Uterus (tissue), 4 donors: ENCODE results near the gene RNPEP. TPM values are rescaled to one million over a fixed set of nuclear protein-coding genes. Genes with fewer than 3 reads are reported as not detected.

Experiments used
- DNase-seq, 2 donors: peaks; one replicate each; pipeline ENCODE4 v3.0.0-alpha.2; 2019 to 2020
- H3K27ac ChIP-seq, 2 donors: fragments of 200-600 bp; sonication (generic); 1 replicate in 1 of 2; 2 replicates in 1 of 2; pipeline ENCODE4 v1.5.1; 2016 to 2018
- H3K27me3 ChIP-seq, 2 donors: fragments of 200-600 bp; sonication (generic); one replicate each; pipeline ENCODE4 v1.5.1; 2018 to 2019; ENCODE audit warnings: control low read depth in 1 of 2
- H3K36me3 ChIP-seq, 2 donors: fragments of 200-600 bp; sonication (generic); one replicate each; pipeline ENCODE4 v1.5.1; 2019; ENCODE audit warnings: control low read depth in 1 of 2
- H3K4me1 ChIP-seq, 2 donors: fragments of 200-600 bp; sonication (generic); one replicate each; pipeline ENCODE4 v1.5.1; 2018 to 2019; ENCODE audit warnings: control low read depth in 1 of 2
- H3K4me3 ChIP-seq, 2 donors: fragments of 200-600 bp; sonication (generic); 1 replicate in 1 of 2; 2 replicates in 1 of 2; pipeline ENCODE4 v1.5.1; 2018 to 2019; ENCODE audit warnings: mild to moderate bottlenecking in 1 of 2
- H3K9me3 ChIP-seq, 2 donors: fragments of 200-600 bp; sonication (generic); one replicate each; pipeline ENCODE4 v1.5.1; 2019; ENCODE audit warnings: control low read depth in 1 of 2
- POLR2A ChIP-seq, 2 donors: fragments of 450-650 bp; IDR thresholded peaks; one replicate each; pipeline ENCODE4 v1.6.1; 2016; ENCODE audit warnings: antibody characterized with exemption in 2 of 2, mild to moderate bottlenecking in 1 of 2, moderate library complexity in 1 of 2
- intact Hi-C: fragments of 100-400 bp; cut with DNase I; formaldehyde crosslinking; loops from one replicate; pipeline ENCODE4 v1.15.1; 2023; ENCODE audit warnings: low total_unique reads
- total RNA-seq, 4 donors: library from RNA; depleted of rRNA in 3 of 4; stranded (reverse); fragments of >200 nt in 3 of 4; gene quantifications; one replicate each; pipeline versions ENCODE4 v1.1.0 to v1.2.4, GENCODE V29; 2014 to 2023
- TF ChIP-seq, protein P1 (sequence below), 4 experiments: fragments of 200-600 bp in 2 of 4; fragments of 450-650 bp in 2 of 4; sonication (generic) in 2 of 4; IDR thresholded peaks; one replicate each; pipeline ENCODE4 v1.5.1; 2016 to 2019; ENCODE audit warnings: antibody characterized with exemption in 4 of 4, mild to moderate bottlenecking in 2 of 4, moderate library complexity in 1 of 4
- donor health status: DM: yes; HTN: yes; CAD: no.

RNPEP gene
- total RNA-seq, 4 donors from 2014 or later, result 17.9 to 64.8 (median 41.7) TPM

DNA sequence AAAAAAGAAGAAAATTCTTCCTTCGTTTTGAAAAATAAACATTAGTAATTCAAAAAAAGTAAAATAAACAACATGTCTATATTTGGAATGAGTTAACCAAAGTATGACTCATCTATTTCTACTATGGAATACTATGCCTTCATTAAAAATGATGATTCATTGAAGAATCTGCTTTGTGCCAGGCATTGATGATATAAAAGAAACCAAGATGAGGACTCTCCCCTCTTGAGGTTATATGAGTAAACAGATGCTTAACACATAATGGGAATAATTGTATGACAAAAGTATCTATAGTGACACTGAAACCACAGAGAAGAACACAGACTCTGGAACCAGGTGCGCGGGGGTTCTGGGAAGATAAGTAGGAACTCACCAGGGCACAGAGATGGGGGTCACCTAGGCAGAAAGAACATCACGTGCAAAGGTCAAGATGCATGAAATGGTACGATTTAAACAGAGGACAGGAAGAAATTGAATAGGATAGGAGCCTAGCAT lies 46.8 kb downstream of the RNPEP start:
- TF ChIP-seq POLR2A (IDR thresholded peaks at IDR 0.05), result no peak
- TF ChIP-seq, protein P1, sequence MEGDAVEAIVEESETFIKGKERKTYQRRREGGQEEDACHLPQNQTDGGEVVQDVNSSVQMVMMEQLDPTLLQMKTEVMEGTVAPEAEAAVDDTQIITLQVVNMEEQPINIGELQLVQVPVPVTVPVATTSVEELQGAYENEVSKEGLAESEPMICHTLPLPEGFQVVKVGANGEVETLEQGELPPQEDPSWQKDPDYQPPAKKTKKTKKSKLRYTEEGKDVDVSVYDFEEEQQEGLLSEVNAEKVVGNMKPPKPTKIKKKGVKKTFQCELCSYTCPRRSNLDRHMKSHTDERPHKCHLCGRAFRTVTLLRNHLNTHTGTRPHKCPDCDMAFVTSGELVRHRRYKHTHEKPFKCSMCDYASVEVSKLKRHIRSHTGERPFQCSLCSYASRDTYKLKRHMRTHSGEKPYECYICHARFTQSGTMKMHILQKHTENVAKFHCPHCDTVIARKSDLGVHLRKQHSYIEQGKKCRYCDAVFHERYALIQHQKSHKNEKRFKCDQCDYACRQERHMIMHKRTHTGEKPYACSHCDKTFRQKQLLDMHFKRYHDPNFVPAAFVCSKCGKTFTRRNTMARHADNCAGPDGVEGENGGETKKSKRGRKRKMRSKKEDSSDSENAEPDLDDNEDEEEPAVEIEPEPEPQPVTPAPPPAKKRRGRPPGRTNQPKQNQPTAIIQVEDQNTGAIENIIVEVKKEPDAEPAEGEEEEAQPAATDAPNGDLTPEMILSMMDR (IDR thresholded peaks at IDR 0.05), result no peak
- Histone ChIP-seq H3K27ac (no peak overlapping the region), H3K27me3 (no peaks in the 10 kb centered on the region), H3K36me3 (no peaks in the 10 kb centered on the region), H3K4me3 (no peak overlapping the region), H3K4me1 (no peaks in the 10 kb centered on the region), H3K9me3 (no peaks in the 10 kb centered on the region)
- no peak for DNase-seq
- intact Hi-C loops, result no loop called here

- H3K4me1 ChIP-seq, result no peaks in the 10 kb centered on the region
- intact Hi-C loops, result no loop called here
- no peak overlapping the region for H3K27ac ChIP-seq
These were observed 47.3 kb downstream of the RNPEP start for GRCh38 chr1:202029727-202030126.

GRCh38 chr1:202031796-202032195 lies 49.3 kb downstream of the RNPEP start:
- Histone ChIP-seq H3K36me3 (no peaks in the 10 kb centered on the region), H3K9me3 (no peaks in the 10 kb centered on the region), H3K4me3 (no peak overlapping the region), H3K27me3 (no peaks in the 10 kb centered on the region), H3K27ac (no peak overlapping the region), H3K4me1 (no peaks in the 10 kb centered on the region)
- DNase-seq, result no peak
- TF ChIP-seq POLR2A (IDR thresholded peaks at IDR 0.05), result no peak
- TF ChIP-seq, protein P1 (IDR thresholded peaks at IDR 0.05), result no peak
- intact Hi-C loops, result no loop called here

More at GRCh38 chr1:202029727-202030126, 47.3 kb downstream of the RNPEP start:
- Histone ChIP-seq H3K27me3 (no peaks in the 10 kb centered on the region), H3K4me3 (no peak overlapping the region), H3K9me3 (no peaks in the 10 kb centered on the region), H3K36me3 (no peaks in the 10 kb centered on the region)
- no peak for TF ChIP-seq POLR2A (IDR thresholded peaks at IDR 0.05)
- TF ChIP-seq, protein P1 (IDR thresholded peaks at IDR 0.05), result no peak
- no peak for DNase-seq

- H3K36me3 ChIP-seq, result no peaks in the 10 kb centered on the region
- TF ChIP-seq, protein P1 (IDR thresholded peaks at IDR 0.05), result no peak
- TF ChIP-seq POLR2A (IDR thresholded peaks at IDR 0.05), result no peak
- intact Hi-C loops, result no loop called here
- no peaks in the 10 kb centered on the region for H3K9me3 ChIP-seq
- no peak for DNase-seq
- H3K4me3 ChIP-seq, result no peak overlapping the region
- H3K4me1 ChIP-seq, result no peaks in the 10 kb centered on the region
- peak overlapping the region; percentile 21 to 50 for H3K27ac ChIP-seq
- no peaks in the 10 kb centered on the region for H3K27me3 ChIP-seq
These were observed 51.8 kb downstream of the RNPEP start for GRCh38 chr1:202034149-202034682.

DNA sequence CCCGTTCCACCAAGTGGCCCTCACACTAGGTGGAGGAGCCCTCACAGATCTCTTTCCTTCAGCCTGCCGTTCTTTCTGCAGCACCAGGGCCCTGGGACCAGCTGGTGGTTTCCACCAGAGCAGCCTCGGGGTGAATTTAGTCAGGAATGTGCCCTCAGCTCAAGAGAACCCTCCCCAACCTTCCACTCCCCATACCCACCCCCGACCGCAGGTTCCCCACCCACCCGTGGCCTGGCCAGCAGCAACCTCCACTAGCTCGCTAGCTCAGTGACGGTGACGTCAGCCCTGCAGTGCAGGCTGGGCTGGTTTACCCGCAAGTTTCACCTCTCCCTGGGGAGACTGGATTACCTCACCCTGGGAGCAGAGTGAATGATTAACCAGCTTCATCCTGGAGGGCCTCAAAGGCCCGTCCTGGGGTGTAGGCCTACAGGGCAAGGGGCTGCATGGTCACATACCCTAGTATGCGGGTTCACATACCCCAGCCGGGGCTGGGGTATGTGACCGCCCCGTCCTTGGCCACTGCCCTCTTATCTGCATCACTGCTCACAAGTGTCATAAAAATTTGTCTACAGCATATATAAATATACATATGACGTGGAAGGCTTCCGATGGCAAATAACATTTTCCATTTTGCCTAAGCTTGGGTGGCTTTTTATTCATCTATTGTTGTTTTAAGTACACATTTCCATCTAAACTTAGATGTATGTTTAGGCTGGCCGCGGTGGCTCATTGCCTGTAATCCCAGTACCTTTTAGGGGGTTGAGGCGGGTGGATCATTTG lies 52.4 kb downstream of the RNPEP start:
- no peaks in the 10 kb centered on the region for H3K27me3 ChIP-seq
- no peak for TF ChIP-seq POLR2A (IDR thresholded peaks at IDR 0.05)
- TF ChIP-seq, protein P1 (IDR thresholded peaks at IDR 0.05), result no peak
- H3K4me3 ChIP-seq, result no peak overlapping the region
- peak overlapping the region; percentile 21 to 50 for H3K27ac ChIP-seq
- peak; percentile 55 to 69 for DNase-seq
- intact Hi-C loops, result no loop called here
- H3K4me1 ChIP-seq, result no peaks in the 10 kb centered on the region
- H3K9me3 ChIP-seq, result no peaks in the 10 kb centered on the region
- no peaks in the 10 kb centered on the region for H3K36me3 ChIP-seq
